NCI-H2081 (cell line): Measurements from ENCODE around the gene ARHGAP15.

ENCODE experiments used
- DNase-seq, 2 experiments: peaks; one replicate each; lab custom pipeline; 2025; lab: John Stamatoyannopoulos, UW

Gene ARHGAP15

GRCh38 chr2:143399631-143400069 lies 270.4 kb downstream of the ARHGAP15 start:
- no peak for DNase-seq

- no peak for DNase-seq
These were observed 272.6 kb downstream of the ARHGAP15 start for GRCh38 chr2:143401861-143402260.

GRCh38 chr2:143402451-143402850 lies 273.2 kb downstream of the ARHGAP15 start:
- no peak for DNase-seq

- no peak for DNase-seq
These were observed 281.1 kb downstream of the ARHGAP15 start for GRCh38 chr2:143410082-143410897.

- no peak for DNase-seq
These were observed 286.4 kb downstream of the ARHGAP15 start for GRCh38 chr2:143415571-143415970.

- DNase-seq = no peak
These were observed 288.2 kb downstream of the ARHGAP15 start for GRCh38 chr2:143417428-143417827.

GRCh38 chr2:143420313-143420712 lies 291.1 kb downstream of the ARHGAP15 start:
- no peak for DNase-seq

GRCh38 chr2:143422681-143423080 lies 293.5 kb downstream of the ARHGAP15 start:
- DNase-seq = no peak

- no peak for DNase-seq
These were observed 296.7 kb downstream of the ARHGAP15 start for GRCh38 chr2:143425896-143426295.

GRCh38 chr2:143426296-143426695 lies 297.1 kb downstream of the ARHGAP15 start:
- DNase-seq = no peak

GRCh38 chr2:143428700-143429099 lies 299.5 kb downstream of the ARHGAP15 start:
- no peak for DNase-seq

GRCh38 chr2:143429932-143430679 lies 300.9 kb downstream of the ARHGAP15 start:
- no peak for DNase-seq

GRCh38 chr2:143431316-143431715 lies 302.1 kb downstream of the ARHGAP15 start:
- DNase-seq = no peak

- DNase-seq = no peak
These were observed 304.0 kb downstream of the ARHGAP15 start for GRCh38 chr2:143433251-143433650.

GRCh38 chr2:143433840-143434239 lies 304.6 kb downstream of the ARHGAP15 start:
- DNase-seq = no peak

- DNase-seq = no peak
These were observed 305.2 kb downstream of the ARHGAP15 start for GRCh38 chr2:143434445-143434844.

- DNase-seq = no peak
These were observed 305.9 kb downstream of the ARHGAP15 start for GRCh38 chr2:143435131-143435530.

- no peak for DNase-seq
These were observed 307.7 kb downstream of the ARHGAP15 start for GRCh38 chr2:143436951-143437350.

GRCh38 chr2:143440411-143441012 lies 311.3 kb downstream of the ARHGAP15 start:
- DNase-seq = no peak

- no peak for DNase-seq
These were observed 313.0 kb downstream of the ARHGAP15 start for GRCh38 chr2:143442193-143442592.

- DNase-seq = no peak
These were observed 322.5 kb downstream of the ARHGAP15 start for GRCh38 chr2:143451642-143452281.

- DNase-seq = no peak
These were observed 323.7 kb downstream of the ARHGAP15 start for GRCh38 chr2:143452817-143453451.
